DND-41 (cell line): ENCODE measurements around the gene TMTC1.

Experiments used
- ATAC-seq: fragments of 200-7000 bp; cut with Tn5 transposase; 3 replicates; pipeline ENCODE4 v1.9.1; 2021; ENCODE audit warnings: low read depth; ENCODE audit not compliant: insufficient read depth
- DNase-seq: peaks from one replicate; pipeline ENCODE4 v3.0.0-alpha.2; 2020
- H2AFZ ChIP-seq: 2 replicates; pipeline ENCODE4 v1.6.0; 2012; ENCODE audit warnings: low read depth, low read length
- H3K27ac ChIP-seq: 2 replicates; pipeline ENCODE4 v1.5.1; 2012; ENCODE audit warnings: low read length, inconsistent platforms
- H3K27me3 ChIP-seq: fragments of 200-600 bp; sonication (generic); 2 replicates; pipeline ENCODE4 v1.6.0; 2012; ENCODE audit warnings: low read length, mild to moderate bottlenecking, inconsistent platforms; ENCODE audit not compliant: insufficient read depth, poor library complexity
- H3K36me3 ChIP-seq: 2 replicates; pipeline ENCODE4 v1.5.1; 2012; ENCODE audit warnings: low read length, inconsistent platforms; ENCODE audit not compliant: insufficient read depth
- H3K4me1 ChIP-seq: 2 replicates; pipeline ENCODE4 v1.5.1; 2012; ENCODE audit warnings: mild to moderate bottlenecking, low read length; ENCODE audit not compliant: insufficient read depth
- H3K4me2 ChIP-seq: 2 replicates; pipeline ENCODE4 v1.6.0; 2012; ENCODE audit warnings: mild to moderate bottlenecking, moderate library complexity, low read length, inconsistent platforms; ENCODE audit not compliant: insufficient read depth
- H3K4me3 ChIP-seq, 2 experiments: fragments of 200-600 bp in 1 of 2; shearing (Covaris generic) in 1 of 2; 2 replicates each; pipeline ENCODE4 v1.5.1; 2012 to 2016; ENCODE audit warnings: inconsistent platforms in 2 of 2, low read length in 2 of 2, mild to moderate bottlenecking in 2 of 2, low read depth in 1 of 2, moderate library complexity in 1 of 2
- H3K79me2 ChIP-seq: 2 replicates; pipeline ENCODE4 v1.6.0; 2012; ENCODE audit warnings: low read length, inconsistent platforms; ENCODE audit not compliant: insufficient read depth
- H3K9ac ChIP-seq: 2 replicates; pipeline ENCODE4 v1.6.0; 2012; ENCODE audit warnings: low read depth, mild to moderate bottlenecking, inconsistent platforms, low read length, moderate library complexity
- H3K9me3 ChIP-seq: 2 replicates; pipeline ENCODE4 v1.5.1; 2012; ENCODE audit warnings: low read length, moderate library complexity, mild to moderate bottlenecking, inconsistent platforms; ENCODE audit not compliant: insufficient read depth, severe bottlenecking
- H4K20me1 ChIP-seq: 2 replicates; pipeline ENCODE4 v1.6.0; 2012; ENCODE audit warnings: low read length; ENCODE audit not compliant: insufficient read depth
- CTCF ChIP-seq: IDR thresholded peaks from 2 replicates; pipeline ENCODE4 v1.5.1; 2012; ENCODE audit warnings: borderline replicate concordance, low read length, moderate library complexity, mild to moderate bottlenecking; ENCODE audit not compliant: poor library complexity, severe bottlenecking; ENCODE audit errors: extremely low read depth
- EZH2 ChIP-seq: IDR thresholded peaks from 3 replicates; pipeline ENCODE4 v1.6.1; 2012; ENCODE audit warnings: borderline replicate concordance, low read depth, mild to moderate bottlenecking, moderate library complexity, low read length, inconsistent platforms; ENCODE audit not compliant: severe bottlenecking

The TMTC1 gene

GRCh38 chr12:29796823-29797263 is 13.1 kb upstream of the TMTC1 start:
- H4K20me1 ChIP-seq = no peaks in the 10 kb centered on the region
- H3K4me1 ChIP-seq = no peaks in the 10 kb centered on the region
- peaks cover 23% of the 10 kb centered on the region for H3K9me3 ChIP-seq
- H2AFZ ChIP-seq = no peak overlapping the region
- no peak for DNase-seq
- no peaks in the 10 kb centered on the region for H3K36me3 ChIP-seq
- no peak overlapping the region for H3K4me2 ChIP-seq
- no peak for ATAC-seq
- no peaks in the 10 kb centered on the region for H3K27me3 ChIP-seq
- H3K79me2 ChIP-seq = no peaks in the 10 kb centered on the region
- H3K27ac ChIP-seq = no peak overlapping the region
- TF ChIP-seq EZH2 (no peak), CTCF (no peak)
- H3K9ac ChIP-seq = no peak overlapping the region
- H3K4me3 ChIP-seq = no peak overlapping the region

GRCh38 chr12:29795715-29796114 is 12.0 kb upstream of the TMTC1 start:
- Histone ChIP-seq H3K36me3 (no peaks in the 10 kb centered on the region), H3K4me1 (no peaks in the 10 kb centered on the region), H2AFZ (no peak overlapping the region), H3K4me2 (no peak overlapping the region), H4K20me1 (no peaks in the 10 kb centered on the region), H3K27me3 (no peaks in the 10 kb centered on the region), H3K27ac (no peak overlapping the region), H3K4me3 (no peak overlapping the region), H3K9ac (no peak overlapping the region), H3K79me2 (no peaks in the 10 kb centered on the region), H3K9me3 (peaks cover 34% of the 10 kb centered on the region)
- ATAC-seq = no peak
- no peak for DNase-seq
- TF ChIP-seq CTCF (no peak), EZH2 (no peak)

GRCh38 chr12:29794862-29795261 is 11.1 kb upstream of the TMTC1 start:
- no peak for ATAC-seq
- H3K9ac ChIP-seq = no peak overlapping the region
- H3K79me2 ChIP-seq = no peaks in the 10 kb centered on the region
- no peak overlapping the region for H3K4me2 ChIP-seq
- H2AFZ ChIP-seq = no peak overlapping the region
- TF ChIP-seq EZH2 (no peak), CTCF (no peak)
- H3K4me3 ChIP-seq = no peak overlapping the region
- no peaks in the 10 kb centered on the region for H4K20me1 ChIP-seq
- no peak for DNase-seq
- no peaks in the 10 kb centered on the region for H3K4me1 ChIP-seq
- no peaks in the 10 kb centered on the region for H3K36me3 ChIP-seq
- peaks cover 34% of the 10 kb centered on the region for H3K9me3 ChIP-seq
- no peak overlapping the region for H3K27ac ChIP-seq
- H3K27me3 ChIP-seq = no peaks in the 10 kb centered on the region

- Histone ChIP-seq H3K9me3 (peaks cover 34% of the 10 kb centered on the region), H3K4me2 (no peak overlapping the region), H3K9ac (no peak overlapping the region), H3K79me2 (no peaks in the 10 kb centered on the region), H3K36me3 (no peaks in the 10 kb centered on the region), H2AFZ (no peak overlapping the region), H3K27ac (no peak overlapping the region), H4K20me1 (no peaks in the 10 kb centered on the region), H3K4me1 (no peaks in the 10 kb centered on the region), H3K27me3 (no peaks in the 10 kb centered on the region), H3K4me3 (peak overlapping the region in 1 of 2 experiments; percentile 26; a peak in 1 of 4 replicates)
- TF ChIP-seq EZH2 = no peak
- TF ChIP-seq CTCF = no peak
- ATAC-seq (no peak), DNase-seq (no peak)
Measured at GRCh38 chr12:29792853-29793252, 9.1 kb upstream of the TMTC1 start.
